HAP-1 (cell line): ENCODE measurements around the gene TUBA4B.

Experiments used
- DNase-seq, 2 experiments: peaks; one replicate each; pipeline ENCODE4 v3.0.0-alpha.2; 2016 to 2020; ENCODE audit warnings: low spot score in 2 of 2
- H3K27me3 ChIP-seq: fragments of 250-450 bp; sonication (Bioruptor Pico); 2 replicates; pipeline ENCODE4 v1.5.1; 2020; ENCODE audit warnings: low read depth, mild to moderate bottlenecking, moderate library complexity
- H3K36me3 ChIP-seq: fragments of 250-450 bp; sonication (Bioruptor Pico); replicated peaks from 2 replicates; pipeline ENCODE4 v1.5.1; 2020; ENCODE audit warnings: mild to moderate bottlenecking
- H3K4me1 ChIP-seq: fragments of 250-450 bp; sonication (Bioruptor Pico); 2 replicates; pipeline ENCODE4 v1.5.1; 2020; ENCODE audit warnings: mild to moderate bottlenecking
- H3K4me3 ChIP-seq: fragments of 250-450 bp; sonication (Bioruptor Pico); 2 replicates; pipeline ENCODE4 v1.5.1; 2020; ENCODE audit warnings: mild to moderate bottlenecking, moderate library complexity
- H3K9me3 ChIP-seq: fragments of 250-450 bp; sonication (Bioruptor Pico); 2 replicates; pipeline ENCODE4 v1.5.1; 2020; ENCODE audit warnings: mild to moderate bottlenecking, moderate library complexity
- in situ Hi-C: fragments of 300-500 bp; cut with MboI; formaldehyde crosslinking; loops from 3 replicates; pipeline ENCODE4 v1.14.3; 2020; ENCODE audit warnings: low sequenced_read_pairs, inconsistent platforms, mixed read lengths

The TUBA4B gene

DNA sequence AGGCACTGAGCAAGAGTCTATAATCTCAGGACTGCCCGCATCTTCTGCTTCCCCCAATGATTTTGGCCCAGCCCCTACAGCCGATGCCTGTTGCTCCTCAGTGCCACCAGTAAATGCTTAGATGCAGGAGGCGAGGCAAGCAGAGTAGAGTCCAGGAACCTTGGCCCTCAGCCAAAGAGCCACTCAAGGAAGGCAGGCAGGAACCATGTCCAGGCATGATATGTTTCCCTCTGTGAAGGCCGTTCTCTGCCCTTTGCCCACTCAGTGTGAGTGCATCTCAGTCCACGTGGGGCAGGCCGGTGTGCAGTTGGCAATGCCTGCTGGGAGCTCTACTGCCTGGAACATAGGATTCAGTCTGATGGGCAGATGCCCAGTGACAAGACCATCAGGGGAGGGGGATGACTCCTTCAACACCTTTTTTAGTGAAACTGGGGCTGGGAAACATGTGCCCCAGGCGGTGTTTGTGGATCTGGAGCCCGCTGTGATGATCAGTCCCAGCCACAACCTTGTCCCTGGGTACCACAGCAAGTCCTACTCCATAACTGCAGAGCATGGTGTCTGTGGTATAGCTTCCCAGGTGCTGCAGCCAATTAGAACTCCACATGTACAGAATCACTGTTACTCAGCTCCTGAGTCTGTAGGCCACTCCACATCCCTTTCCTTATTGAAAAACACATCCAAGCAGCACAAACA lies 16.5 kb downstream of the TUBA4B start:
- H3K9me3 ChIP-seq, result no peaks in the 10 kb centered on the region
- in situ Hi-C loops, result no loop called here
- H3K4me3 ChIP-seq, result no peak overlapping the region
- 0 out of 2 replicates have a peak, but pooled peaks cover 4% of the 10 kb centered on the region for H3K4me1 ChIP-seq
- no peaks in the 10 kb centered on the region for H3K36me3 ChIP-seq
- no peaks in the 10 kb centered on the region; the same call in 1 of the 2 replicates for H3K27me3 ChIP-seq
- no peak for DNase-seq

DNA sequence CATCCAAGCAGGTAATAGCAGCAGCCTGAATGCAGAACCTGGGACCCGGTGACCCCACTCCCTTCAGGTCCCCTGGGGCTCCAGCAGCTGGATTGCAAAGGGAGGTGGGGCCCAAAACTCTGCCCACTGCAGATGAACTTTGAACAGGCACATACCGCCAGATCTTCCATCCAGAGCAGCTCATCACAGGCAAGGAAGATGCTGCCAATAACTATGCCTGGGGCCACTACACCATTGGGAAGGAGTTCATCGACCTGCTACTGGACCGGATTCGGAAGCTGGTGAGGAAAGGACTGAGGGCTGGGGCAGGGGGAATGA lies 17.0 kb downstream of the TUBA4B start:
- no peaks in the 10 kb centered on the region for H3K36me3 ChIP-seq
- 0 out of 2 replicates have a peak, but pooled peaks cover 4% of the 10 kb centered on the region for H3K4me1 ChIP-seq
- in situ Hi-C loops, result no loop called here
- H3K27me3 ChIP-seq, result no peaks in the 10 kb centered on the region; the same call in 1 of the 2 replicates
- H3K9me3 ChIP-seq, result no peaks in the 10 kb centered on the region
- no peak overlapping the region for H3K4me3 ChIP-seq
- DNase-seq, result no peak

DNA sequence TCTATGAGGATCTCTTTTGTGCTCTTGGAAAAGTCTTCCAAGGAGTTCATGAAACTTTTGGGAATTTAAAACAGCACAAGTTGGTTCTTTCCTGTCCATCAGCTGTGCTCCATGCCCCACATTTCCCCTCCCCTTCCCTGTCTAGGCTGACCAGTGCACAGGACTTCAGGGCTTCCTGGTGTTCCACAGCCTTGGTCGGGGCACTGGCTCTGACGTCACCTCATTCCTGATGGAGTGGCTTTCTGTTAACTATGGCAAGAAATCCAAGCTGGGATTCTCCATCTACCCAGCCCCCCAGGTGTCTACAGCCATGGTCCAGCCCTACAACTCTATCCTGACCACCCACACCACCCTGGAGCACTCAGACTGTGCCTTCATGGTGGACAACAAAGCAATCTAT lies 18.0 kb downstream of the TUBA4B start:
- in situ Hi-C loops, result no loop called here
- no peaks in the 10 kb centered on the region for H3K36me3 ChIP-seq
- H3K4me1 ChIP-seq, result 0 out of 2 replicates have a peak, but pooled peaks cover 4% of the 10 kb centered on the region
- H3K4me3 ChIP-seq, result no peak overlapping the region
- H3K27me3 ChIP-seq, result no peaks in the 10 kb centered on the region; the same call in 1 of the 2 replicates
- no peaks in the 10 kb centered on the region for H3K9me3 ChIP-seq
- no peak for DNase-seq

DNA sequence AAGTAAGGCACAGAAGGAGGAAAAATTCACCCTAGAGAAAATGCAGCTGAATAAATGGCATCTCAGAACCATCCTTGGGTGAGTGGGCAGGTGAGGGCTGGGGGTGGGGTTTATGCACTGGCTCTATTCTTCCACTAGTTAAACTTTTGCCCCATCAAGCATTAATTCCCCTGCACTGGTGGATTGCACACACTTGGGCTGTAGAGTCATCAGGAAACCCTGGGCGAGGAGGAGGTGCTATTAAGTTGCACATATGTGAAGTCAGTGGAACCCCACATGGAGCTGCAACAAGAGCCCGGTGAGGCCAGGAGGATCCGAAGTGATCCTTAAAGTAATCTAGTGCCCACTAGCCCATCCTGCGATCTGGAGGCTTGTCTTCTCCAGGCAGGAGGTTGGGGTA lies 19.3 kb downstream of the TUBA4B start:
- in situ Hi-C loops, result no loop called here
- Histone ChIP-seq H3K36me3 (no peaks in the 10 kb centered on the region), H3K9me3 (no peaks in the 10 kb centered on the region)

DNA sequence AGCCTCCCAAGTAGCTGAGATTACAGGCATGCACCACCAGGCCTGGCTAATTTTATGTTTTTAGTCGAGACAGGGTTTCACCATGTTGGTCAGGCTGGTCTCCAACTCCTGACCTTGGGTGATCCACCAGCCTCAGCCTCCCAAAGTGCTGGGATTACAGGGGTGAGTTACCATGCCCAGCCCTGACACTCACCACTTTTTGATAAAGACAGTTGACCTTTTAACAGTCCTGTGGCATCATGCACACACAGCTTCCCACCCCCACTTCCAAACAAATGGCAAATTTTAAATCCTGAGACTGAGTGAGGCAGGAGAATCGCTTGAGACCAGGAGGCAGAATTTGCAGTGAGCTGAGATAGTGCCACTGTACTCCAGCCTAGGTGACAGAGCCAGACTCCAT lies 20.0 kb downstream of the TUBA4B start:
- no peaks in the 10 kb centered on the region for H3K9me3 ChIP-seq
- H3K4me1 ChIP-seq, result peaks cover 8% of the 10 kb centered on the region
- H3K4me3 ChIP-seq, result no peak overlapping the region
- H3K27me3 ChIP-seq, result no peaks in the 10 kb centered on the region; the same call in 1 of the 2 replicates
- DNase-seq, result no peak
- in situ Hi-C loops, result no loop called here
- H3K36me3 ChIP-seq, result no peaks in the 10 kb centered on the region

More for the DNA sequence above, 19.3 kb downstream of the TUBA4B start:
- Histone ChIP-seq H3K27me3 (no peaks in the 10 kb centered on the region; the same call in 1 of the 2 replicates), H3K4me3 (no peak overlapping the region), H3K4me1 (0 out of 2 replicates have a peak, but pooled peaks cover 4% of the 10 kb centered on the region)
- DNase-seq, result no peak

DNA sequence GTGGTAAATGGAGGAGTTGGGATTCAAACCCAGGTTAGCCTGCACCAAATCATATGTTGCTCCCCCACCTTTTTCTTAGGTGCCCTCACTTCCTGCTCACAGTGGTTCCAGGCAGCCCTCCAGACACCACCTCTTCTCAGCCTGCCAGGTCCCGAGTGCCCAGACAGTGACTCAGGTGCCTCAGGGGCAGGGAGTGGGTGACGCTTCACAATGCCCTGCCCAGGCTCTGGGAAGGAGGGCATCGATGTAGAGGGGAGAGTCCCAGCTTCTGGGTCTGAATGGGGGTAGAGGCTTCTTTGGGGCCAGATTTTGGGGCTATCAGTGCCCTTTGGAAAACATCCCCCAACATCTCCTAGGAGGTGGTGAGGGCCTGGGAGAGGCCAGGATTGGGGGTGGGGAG lies 20.9 kb downstream of the TUBA4B start:
- Histone ChIP-seq H3K4me3 (no peak overlapping the region), H3K36me3 (no peaks in the 10 kb centered on the region), H3K27me3 (no peaks in the 10 kb centered on the region; the same call in 1 of the 2 replicates), H3K9me3 (no peaks in the 10 kb centered on the region), H3K4me1 (peaks cover 12% of the 10 kb centered on the region)
- in situ Hi-C loops, result no loop called here
- no peak for DNase-seq

DNA sequence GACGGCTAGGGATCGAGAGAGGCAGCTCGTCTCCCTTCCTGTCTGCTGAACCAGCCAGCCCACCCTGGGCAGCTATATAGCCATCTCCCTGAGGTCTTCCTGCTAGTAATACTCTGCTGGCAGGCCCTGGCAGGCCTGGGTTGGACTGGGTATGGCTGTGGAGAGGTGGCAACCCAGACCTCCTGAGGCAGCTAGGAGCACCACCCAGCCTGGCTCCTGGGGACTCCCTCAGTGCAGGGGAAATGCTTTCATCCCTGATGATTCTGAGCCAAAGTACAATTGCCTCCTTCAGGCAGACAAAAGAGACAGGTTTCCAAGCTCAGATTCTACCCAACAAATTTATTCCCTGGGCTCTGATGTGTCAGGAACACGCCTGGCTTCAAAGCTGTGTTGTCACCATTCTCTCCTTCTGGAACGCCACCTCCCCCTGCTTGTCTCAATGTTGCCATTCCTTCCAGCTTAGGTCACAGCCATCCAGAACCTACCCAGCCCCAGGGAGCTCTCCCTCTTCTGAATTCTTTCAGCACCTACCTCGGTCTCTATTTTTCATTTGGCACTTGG lies 21.4 kb downstream of the TUBA4B start:
- Histone ChIP-seq H3K27me3 (no peaks in the 10 kb centered on the region; the same call in 1 of the 2 replicates), H3K4me1 (peaks cover 12% of the 10 kb centered on the region), H3K4me3 (no peak overlapping the region), H3K9me3 (no peaks in the 10 kb centered on the region), H3K36me3 (no peaks in the 10 kb centered on the region)
- no peak for DNase-seq
- in situ Hi-C loops, result no loop called here

DNA sequence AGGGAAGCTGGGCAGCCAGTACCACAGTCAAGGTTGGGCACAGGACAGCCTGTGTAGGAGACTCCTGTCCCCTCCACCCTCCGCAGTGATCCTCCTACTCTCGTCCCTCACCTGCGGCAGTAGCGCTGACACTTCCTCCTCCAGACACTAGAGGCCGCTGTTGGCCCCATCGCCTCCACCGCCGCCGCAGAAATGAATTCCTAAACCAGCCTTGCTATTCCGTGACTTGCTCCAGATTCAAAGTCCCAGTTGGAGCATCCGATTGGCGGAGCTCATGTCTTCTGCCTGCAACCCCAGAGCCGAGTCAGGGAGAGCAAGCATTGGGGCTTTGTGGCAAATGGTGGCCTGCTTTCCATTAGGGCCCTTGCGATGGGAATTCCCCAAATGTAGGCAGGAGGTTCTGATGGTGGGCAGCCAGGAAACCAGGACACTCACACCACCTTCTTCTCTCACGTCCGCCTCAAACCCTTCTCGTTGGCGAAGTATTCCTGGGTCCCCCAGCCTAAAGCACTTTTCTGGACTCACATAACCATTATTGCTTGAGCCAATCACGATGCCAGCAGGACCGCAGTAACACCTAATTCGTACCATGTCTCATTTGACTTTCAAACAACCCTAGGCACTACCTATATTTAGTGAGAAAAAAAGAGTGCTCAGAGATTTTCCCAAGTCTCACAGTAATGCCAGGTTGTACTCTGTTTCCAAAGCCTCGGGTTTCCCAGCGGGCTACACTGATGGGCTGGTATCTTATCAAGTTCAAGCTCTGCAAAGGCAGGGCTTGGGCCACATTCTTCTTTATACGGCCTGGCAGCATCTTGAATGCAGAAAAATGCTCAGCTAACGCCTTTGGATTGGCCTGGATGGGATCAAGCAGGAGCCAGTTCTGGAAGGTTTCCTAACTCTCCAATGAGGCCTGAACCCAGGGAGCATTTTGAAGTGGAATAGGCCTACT lies 24.9 kb downstream of the TUBA4B start:
- Histone ChIP-seq H3K27me3 (no peaks in the 10 kb centered on the region; the same call in 1 of the 2 replicates), H3K9me3 (no peaks in the 10 kb centered on the region), H3K4me3 (peak overlapping the region; percentile 48; the same call in 1 of the 2 replicates), H3K4me1 (peaks cover 12% of the 10 kb centered on the region), H3K36me3 (peaks cover 3% of the 10 kb centered on the region; the same call in 1 of the 2 replicates)
- in situ Hi-C loops, result no loop called here
- DNase-seq, result peak; percentile 74 to 86

DNA sequence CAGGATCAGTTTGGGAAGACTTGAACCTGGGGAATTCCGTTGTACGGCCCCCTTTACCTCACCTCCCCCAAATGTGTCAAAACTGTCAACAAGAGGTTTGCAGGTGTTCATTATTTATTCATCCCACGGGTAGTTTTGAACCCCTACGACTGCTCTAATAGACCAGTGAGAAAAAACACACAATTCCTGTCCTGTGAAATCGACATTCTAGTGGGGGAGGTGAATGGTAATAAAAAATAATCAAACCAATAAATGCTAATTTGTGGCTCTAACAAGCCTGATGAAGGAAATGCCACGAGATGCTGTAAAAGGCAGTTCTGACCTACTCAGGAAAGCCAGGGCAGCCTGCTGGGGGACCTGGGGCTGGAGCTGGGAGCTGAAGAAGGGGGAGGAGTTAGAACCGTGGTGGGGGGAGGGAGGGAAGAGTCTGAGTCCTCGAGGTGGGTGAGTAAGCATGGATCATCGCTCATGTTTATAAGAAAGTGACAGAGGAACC lies 25.7 kb downstream of the TUBA4B start:
- Histone ChIP-seq H3K27me3 (no peaks in the 10 kb centered on the region), H3K36me3 (peaks cover 3% of the 10 kb centered on the region; the same call in 1 of the 2 replicates), H3K4me3 (peak overlapping the region; percentile 48), H3K4me1 (peaks cover 12% of the 10 kb centered on the region), H3K9me3 (no peaks in the 10 kb centered on the region)
- DNase-seq, result no peak
- in situ Hi-C loops, result no loop called here

DNA sequence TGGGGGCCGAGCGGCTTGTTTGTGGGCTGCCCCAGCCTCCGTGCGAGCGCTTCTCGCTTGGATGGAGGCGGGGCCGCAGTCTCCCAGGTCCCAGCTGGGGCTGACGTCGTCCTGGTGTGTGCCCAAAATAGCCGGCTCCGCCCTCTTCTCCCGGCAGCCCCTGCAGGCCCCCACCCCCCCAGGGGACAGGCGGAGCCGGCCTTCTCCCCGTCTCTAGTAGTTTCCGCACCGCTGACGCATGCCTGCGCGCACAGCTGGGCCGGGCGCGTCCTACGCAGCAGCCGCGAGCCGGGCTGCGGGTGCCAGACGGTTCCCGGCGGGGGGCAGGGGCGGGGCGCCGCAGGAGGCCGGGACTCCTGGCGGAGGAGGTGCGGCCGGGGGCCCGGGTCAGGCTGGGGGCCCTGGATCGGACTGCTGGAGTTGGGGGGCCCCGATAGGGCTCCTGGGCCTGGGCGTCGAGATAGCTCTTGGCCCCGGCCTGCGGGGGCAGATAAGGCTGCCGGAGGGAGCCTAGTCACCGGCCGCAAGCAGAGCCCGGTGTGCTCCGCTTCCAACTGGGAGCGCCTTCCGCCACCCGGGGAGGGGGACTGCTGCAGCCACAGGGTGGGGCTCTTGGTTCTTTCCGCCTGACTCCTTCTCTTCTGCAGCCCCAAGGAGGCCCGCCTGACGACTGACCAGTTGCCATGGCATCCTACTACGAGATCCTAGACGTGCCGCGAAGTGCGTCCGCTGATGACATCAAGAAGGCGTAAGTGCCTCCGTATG lies 26.3 kb downstream of the TUBA4B start, which contains the start of gene DNAJB2:
Gene DNAJB2 (plus strand): TSS at position 216 of the 765 bp plus-strand sequence. CDS start 468 bp downstream, at position 684.
- Histone ChIP-seq H3K4me1 (peaks cover 12% of the 10 kb centered on the region), H3K36me3 (peaks cover 4% of the 10 kb centered on the region; the same call in 1 of the 2 replicates), H3K9me3 (no peaks in the 10 kb centered on the region), H3K4me3 (peak within 1 kb of the TSS; percentile 48), H3K27me3 (no peaks in the 10 kb centered on the region)
- peak; percentile 95 to 99 for DNase-seq
- in situ Hi-C loops, result no loop called here

DNA sequence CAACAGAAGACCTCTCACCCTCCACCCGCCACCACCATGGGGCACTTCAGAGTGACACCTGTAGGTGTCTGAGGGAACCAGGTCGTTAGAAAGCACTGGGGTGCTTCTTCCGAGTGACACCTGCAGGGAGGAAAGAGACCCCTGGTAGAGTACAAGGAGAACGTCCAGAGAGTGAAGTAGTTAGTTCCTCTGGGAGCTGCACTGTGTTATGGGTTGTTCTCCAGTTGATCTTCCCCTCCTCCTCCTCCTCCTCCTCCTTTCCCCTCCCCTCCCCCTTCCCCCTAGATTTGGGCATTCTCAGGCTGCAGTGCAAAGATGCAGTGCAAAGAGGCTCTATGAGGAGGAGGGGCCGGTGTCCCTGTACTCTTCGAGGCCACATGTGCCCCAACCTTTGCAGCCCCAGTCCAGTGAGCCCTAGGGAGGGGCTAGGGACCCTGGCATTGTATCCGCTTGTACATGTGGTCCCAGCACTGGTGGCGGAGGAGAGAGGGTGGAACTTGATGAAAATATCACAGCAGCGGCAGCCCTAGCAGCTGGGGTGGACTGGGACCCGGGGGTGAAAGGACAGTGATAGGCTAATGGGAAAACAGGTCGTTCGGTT lies 27.0 kb downstream of the TUBA4B start:
- DNase-seq, result no peak
- no peaks in the 10 kb centered on the region for H3K9me3 ChIP-seq
- in situ Hi-C loops, result no loop called here
- peaks cover 12% of the 10 kb centered on the region for H3K4me1 ChIP-seq
- peaks cover 11% of the 10 kb centered on the region for H3K36me3 ChIP-seq
- peak overlapping the region; percentile 48 for H3K4me3 ChIP-seq
- no peaks in the 10 kb centered on the region for H3K27me3 ChIP-seq

DNA sequence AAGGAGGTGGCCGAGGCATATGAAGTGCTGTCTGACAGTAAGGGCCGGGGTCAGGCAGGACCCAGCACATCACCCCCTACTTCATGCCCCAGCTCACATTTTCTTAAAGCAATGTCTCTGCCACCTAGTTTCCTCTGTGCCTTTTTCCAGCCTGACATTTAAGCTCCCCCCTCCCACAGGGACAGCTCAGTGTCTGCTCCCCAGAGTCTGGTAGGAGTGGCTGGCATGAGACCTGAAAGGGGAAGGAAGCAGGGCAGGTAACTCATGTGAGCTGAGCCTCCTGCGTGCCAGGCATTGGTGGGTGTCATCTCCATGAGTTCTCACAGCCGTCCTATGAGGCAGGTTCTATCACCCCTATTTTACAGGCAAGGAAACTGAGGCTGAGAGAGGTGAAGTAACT lies 27.6 kb downstream of the TUBA4B start:
- H3K4me3 ChIP-seq, result no peak overlapping the region
- in situ Hi-C loops, result no loop called here
- peaks cover 13% of the 10 kb centered on the region for H3K36me3 ChIP-seq

More for the DNA sequence above, 27.6 kb downstream of the TUBA4B start:
- no peak for DNase-seq
- H3K9me3 ChIP-seq, result no peaks in the 10 kb centered on the region
- H3K27me3 ChIP-seq, result no peaks in the 10 kb centered on the region
- peaks cover 12% of the 10 kb centered on the region for H3K4me1 ChIP-seq
